GM23338 (cell line): ENCODE results near the gene VBP1. TPM values are rescaled to one million over a fixed set of nuclear protein-coding genes. Genes with fewer than 3 reads are reported as not detected.

Source experiments
- ATAC-seq: fragments of 200-7000 bp; cut with Tn5 transposase; 3 replicates; pipeline ENCODE4 v1.9.1; 2020
- DNase-seq: peaks from one replicate; pipeline ENCODE4 v3.0.0-alpha.2; 2015; ENCODE audit warnings: low spot score
- H2AFZ ChIP-seq: fragments of 200-600 bp; sonication (generic); 2 replicates; pipeline ENCODE4 v1.8.0; 2016; ENCODE audit warnings: antibody characterized with exemption, mild to moderate bottlenecking, moderate library complexity
- H3F3A ChIP-seq: fragments of 200-600 bp; sonication (generic); replicated peaks from 2 replicates; pipeline ENCODE4 v1.8.0; 2017; ENCODE audit warnings: antibody characterized with exemption, mixed run types, low read depth
- H3K27ac ChIP-seq: fragments of 200-600 bp; sonication (generic); 2 replicates; pipeline ENCODE4 v1.6.1; 2016; ENCODE audit warnings: low read depth
- H3K27me3 ChIP-seq: fragments of 200-600 bp; sonication (generic); 2 replicates; pipeline ENCODE4 v1.8.0; 2016; ENCODE audit warnings: mild to moderate bottlenecking, mixed run types, moderate library complexity; ENCODE audit not compliant: insufficient read depth
- H3K36me3 ChIP-seq: fragments of 200-600 bp; sonication (generic); 2 replicates; pipeline ENCODE4 v1.8.0; 2016; ENCODE audit warnings: mild to moderate bottlenecking; ENCODE audit not compliant: insufficient read depth
- H3K4me1 ChIP-seq: fragments of 200-600 bp; sonication (generic); 2 replicates; pipeline ENCODE4 v1.8.0; 2016; ENCODE audit warnings: mild to moderate bottlenecking, moderate library complexity; ENCODE audit not compliant: insufficient read depth
- H3K4me2 ChIP-seq: fragments of 200-600 bp; sonication (generic); 2 replicates; pipeline ENCODE4 v1.7.1; 2017; ENCODE audit warnings: mixed run types
- H3K4me3 ChIP-seq: fragments of 200-600 bp; sonication (generic); 2 replicates; pipeline ENCODE4 v1.6.1; 2016; ENCODE audit warnings: mixed run types
- H3K79me2 ChIP-seq: fragments of 200-600 bp; sonication (generic); replicated peaks from 2 replicates; pipeline ENCODE4 v1.8.0; 2017; ENCODE audit warnings: mild to moderate bottlenecking; ENCODE audit not compliant: insufficient read depth
- H3K9me2 ChIP-seq: fragments of 200-600 bp; sonication (generic); 2 replicates; pipeline ENCODE4 v1.8.0; 2017; ENCODE audit not compliant: insufficient read depth
- H4K20me1 ChIP-seq: fragments of 200-600 bp; sonication (generic); replicated peaks from 2 replicates; pipeline ENCODE4 v1.8.0; 2017; ENCODE audit warnings: mild to moderate bottlenecking; ENCODE audit not compliant: insufficient read depth
- H3K27ac Mint-ChIP-seq: 2 replicates; pipeline ENCODE4 v1.8.0; 2020; ENCODE audit warnings: inconsistent platforms, mild to moderate bottlenecking, moderate library complexity, mixed read lengths
- H3K27me3 Mint-ChIP-seq: 3 replicates; pipeline ENCODE4 v1.8.0; 2022; ENCODE audit warnings: low read depth, mild to moderate bottlenecking, moderate library complexity, mixed read lengths, inconsistent platforms; ENCODE audit not compliant: insufficient read depth, poor library complexity
- H3K36me3 Mint-ChIP-seq: 3 replicates; pipeline ENCODE4 v1.8.0; 2021; ENCODE audit warnings: low read depth, mild to moderate bottlenecking, inconsistent platforms, moderate library complexity, mixed read lengths
- H3K4me1 Mint-ChIP-seq: 3 replicates; pipeline ENCODE4 v1.8.0; 2020; ENCODE audit warnings: mild to moderate bottlenecking, inconsistent platforms, mixed read lengths
- H3K4me3 Mint-ChIP-seq: 3 replicates; pipeline ENCODE4 v1.8.0; 2021; ENCODE audit warnings: moderate library complexity, mild to moderate bottlenecking, inconsistent platforms, mixed read lengths
- H3K9me3 Mint-ChIP-seq: 3 replicates; pipeline ENCODE4 v1.8.0; 2020; ENCODE audit warnings: moderate library complexity, mild to moderate bottlenecking, inconsistent platforms, mixed read lengths
- CREB1 ChIP-seq: fragments of 250-450 bp; sonication (Bioruptor Pico); IDR thresholded peaks from 2 replicates; pipeline ENCODE4 v1.5.0; 2020; ENCODE audit warnings: low read depth, mild to moderate bottlenecking, moderate library complexity
- CTCF ChIP-seq, 2 experiments: fragments of 200-600 bp in 1 of 2; sonication (generic) in 1 of 2; conservative IDR thresholded peaks; 2 replicates each; pipeline versions ENCODE4 v1.5.1 to v1.6.1; 2016 to 2017; ENCODE audit warnings: antibody characterized with exemption in 2 of 2, low read depth in 2 of 2, mild to moderate bottlenecking in 2 of 2, moderate library complexity in 1 of 2
- ETS1 ChIP-seq: IDR thresholded peaks from 2 replicates; pipeline ENCODE4 v1.6.1; 2016; ENCODE audit warnings: antibody characterized with exemption
- EZH2phosphoT487 ChIP-seq: fragments of 200-600 bp; sonication (generic); IDR thresholded peaks from one replicate; pipeline ENCODE4 v1.8.1; 2018; ENCODE audit warnings: antibody characterized with exemption; ENCODE audit not compliant: unreplicated experiment
- JUNB ChIP-seq: IDR thresholded peaks from one replicate; pipeline ENCODE4 v1.6.1; 2016; ENCODE audit warnings: antibody characterized with exemption; ENCODE audit not compliant: unreplicated experiment
- NANOG ChIP-seq: IDR thresholded peaks from 2 replicates; pipeline ENCODE4 v1.6.1; 2016; ENCODE audit warnings: antibody characterized with exemption, borderline replicate concordance
- POLR2AphosphoS5 ChIP-seq: IDR thresholded peaks from 2 replicates; pipeline ENCODE4 v1.6.1; 2016; ENCODE audit warnings: antibody characterized with exemption, low read depth
- REST ChIP-seq: IDR thresholded peaks from one replicate; pipeline ENCODE4 v1.6.1; 2018; ENCODE audit warnings: antibody characterized with exemption; ENCODE audit not compliant: unreplicated experiment
- STAT1 ChIP-seq: IDR thresholded peaks from one replicate; pipeline ENCODE4 v1.6.1; 2016; ENCODE audit warnings: antibody characterized with exemption; ENCODE audit not compliant: unreplicated experiment
- ZNF114 ChIP-seq: fragments of 250-450 bp; sonication (Bioruptor Pico); IDR thresholded peaks from 2 replicates; pipeline ENCODE4 v1.5.0; 2020; ENCODE audit warnings: mild to moderate bottlenecking, moderate library complexity
- ZNF331 ChIP-seq: fragments of 250-450 bp; sonication (Bioruptor Pico); IDR thresholded peaks from 2 replicates; pipeline ENCODE4 v1.5.0; 2020; ENCODE audit warnings: low read depth, mild to moderate bottlenecking, moderate library complexity
- ZNF462 ChIP-seq: fragments of 250-450 bp; sonication (Bioruptor Pico); IDR thresholded peaks from 2 replicates; pipeline ENCODE4 v1.5.0; 2020; ENCODE audit warnings: mild to moderate bottlenecking, moderate library complexity
- long read RNA-seq: library from polyadenylated mRNA; unstranded; transcript quantifications from one replicate; pipeline ENCODE4 v2.0.0, GENCODE V29; 2020; ENCODE audit not compliant: unreplicated experiment
- polyA plus RNA-seq: library from polyadenylated mRNA; unstranded; fragments of >200 nt; fragmentation: Nextera tagmentation; extraction: Ambion mirVana; gene quantifications from 2 replicates; pipeline ENCODE4 v1.2.1, GENCODE V29; 2016
- total RNA-seq: library from RNA; depleted of rRNA; stranded (reverse); fragments of >200 nt; shearing (Covaris generic); gene quantifications from 2 replicates; pipeline ENCODE4 v1.2.3, GENCODE V29; 2014; rRNA removed

VBP1 gene
- total RNA-seq: 62.5 and 89.4 TPM in 2 replicates
- 65.7 and 84.4 TPM in 2 replicates for polyA plus RNA-seq
- long read RNA-seq, transcript VBP1-201 (6 exons, 1,686 nt): major isoform, 126 of 129 reads
- long read RNA-seq, partial matches to known transcripts: 0 of 129 reads
- long read RNA-seq, other reads (novel, unspliced or antisense): 2 of 129 reads

- no peaks in the 10 kb centered on the region for H3K9me2 ChIP-seq
- Mint-ChIP-seq H3K27ac (peak within 1 kb of the TSS; percentile 96), H3K4me1 (peaks cover 12% of the 10 kb centered on the region; the same call in 1 of the 3 replicates), H3K27me3 (no peaks in the 10 kb centered on the region), H3K9me3 (no peaks in the 10 kb centered on the region), H3K36me3 (peaks cover 9% of the 10 kb centered on the region), H3K4me3 (peak within 1 kb of the TSS; percentile 99)
- H4K20me1 ChIP-seq: peaks cover 3% of the 10 kb centered on the region; the same call in 1 of the 2 replicates
- H3K4me2 ChIP-seq: peak within 1 kb of the TSS; percentile 84
- peak; percentile 98 for ATAC-seq
- H3K27ac ChIP-seq: peak within 1 kb of the TSS; percentile 79; the same call in 1 of the 2 replicates
- H3K4me1 ChIP-seq: 0 out of 2 replicates have a peak, but pooled peaks cover 3% of the 10 kb centered on the region
- peak within 1 kb of the TSS; percentile 80; the same call in 1 of the 2 replicates for H2AFZ ChIP-seq
- DNase-seq: peak; percentile 93
- H3F3A ChIP-seq: no peaks in the 10 kb centered on the region
- peak within 1 kb of the TSS; percentile 76 for H3K4me3 ChIP-seq
- no peaks in the 10 kb centered on the region; the same call in 1 of the 2 replicates for H3K36me3 ChIP-seq
- H3K27me3 ChIP-seq: peaks cover 14% of the 10 kb centered on the region; the same call in 1 of the 2 replicates
- peaks cover 36% of the 10 kb centered on the region for H3K79me2 ChIP-seq
- TF ChIP-seq ZNF462 (no peak), JUNB (no peak), ETS1 (peak; percentile 28; the same call in 1 of the 2 replicates), CREB1 (CRISPR knock-in tag) (no peak), POLR2AphosphoS5 (peak; percentile 63), NANOG (no peak), CTCF (conservative IDR thresholded peaks at IDR 0.05; ENCODE audit: low read depth in 2 of 2) (peak; percentile 21 to 39; a peak in 3 of 4 replicates), EZH2phosphoT487 (no peak), STAT1 (no peak), ZNF114 (CRISPR knock-in tag) (no peak), ZNF331 (CRISPR knock-in tag) (no peak), REST (no peak)
Measured at GRCh38 chrX:155216179-155216939, at the start of gene VBP1. TSS of gene VBP1 (plus strand) at chrX:155216460. CDS start at chrX:155216483, 23 bp downstream.
